ENCODE measurements around the gene MEDAG. TPM values are rescaled to one million over a fixed set of nuclear protein-coding genes. Genes with fewer than 3 reads are reported as not detected.

Gene MEDAG
- polyA plus RNA-seq (ENCODE audit: insufficient read length in 12 of 12) = 10 to 100 TPM in 7 of 12 donors, 1 to 10 TPM in 4, not detected in 1; 7.6 to 17.9 (median 10.7) TPM
- long read RNA-seq, donor 1 = 0 reads
- long read RNA-seq, donor 2, partial matches to known transcripts = 0 of 2 reads
- long read RNA-seq, donor 2, other reads (novel, unspliced or antisense) = 0 of 2 reads
- long read RNA-seq, donor 3, partial matches to known transcripts = 0 of 1 reads
- long read RNA-seq, donor 3, other reads (novel, unspliced or antisense) = 0 of 1 reads
- long read RNA-seq, donor 4, partial matches to known transcripts = 0 of 1 reads
- long read RNA-seq, donor 4, other reads (novel, unspliced or antisense) = 0 of 1 reads
- long read RNA-seq, donor 5 = 0 reads
- long read RNA-seq, donor 6, partial matches to known transcripts = 0 of 2 reads
- long read RNA-seq, donor 6, other reads (novel, unspliced or antisense) = 0 of 2 reads
- long read RNA-seq, donor 7, partial matches to known transcripts = 0 of 1 reads
- long read RNA-seq, donor 7, other reads (novel, unspliced or antisense) = 0 of 1 reads
- long read RNA-seq, donor 8, transcript MEDAG-201 (5 exons, 2,374 nt) = major isoform, 6 of 6 reads
- long read RNA-seq, donor 8, partial matches to known transcripts = 0 of 6 reads
- long read RNA-seq, donor 8, other reads (novel, unspliced or antisense) = 0 of 6 reads
- long read RNA-seq, donor 9, partial matches to known transcripts = 0 of 2 reads
- long read RNA-seq, donor 9, other reads (novel, unspliced or antisense) = 0 of 2 reads
- long read RNA-seq, donor 10, partial matches to known transcripts = 0 of 1 reads
- long read RNA-seq, donor 10, other reads (novel, unspliced or antisense) = 0 of 1 reads
- long read RNA-seq, donor 11, partial matches to known transcripts = 0 of 3 reads
- long read RNA-seq, donor 11, other reads (novel, unspliced or antisense) = 0 of 3 reads

- DNase-seq = peak; percentile 79
Observed at GRCh38 chr13:30905932-30906383, at the start of gene MEDAG. Gene MEDAG, plus strand, starts transcription at chr13:30906271. Its CDS starts 245 bp downstream, at chr13:30906516.

- no peak for DNase-seq
Observed at GRCh38 chr13:30857018-30857417, 49.1 kb upstream of the MEDAG start.

- no peak for DNase-seq
Observed at GRCh38 chr13:30857636-30858035, 48.4 kb upstream of the MEDAG start.

- no peak for DNase-seq
Observed at GRCh38 chr13:30859326-30859725, 46.7 kb upstream of the MEDAG start.

- no peak for DNase-seq
Observed at GRCh38 chr13:30861163-30861562, 44.9 kb upstream of the MEDAG start.

GRCh38 chr13:30861836-30862467 lies 44.1 kb upstream of the MEDAG start:
- DNase-seq = no peak

- no peak for DNase-seq
Observed at GRCh38 chr13:30862707-30863106, 43.4 kb upstream of the MEDAG start.

- no peak for DNase-seq
Observed at GRCh38 chr13:30863231-30863630, 42.8 kb upstream of the MEDAG start.

GRCh38 chr13:30863796-30864195 lies 42.3 kb upstream of the MEDAG start:
- no peak for DNase-seq

GRCh38 chr13:30864433-30865122 lies 41.5 kb upstream of the MEDAG start:
- peak; percentile 86 for DNase-seq

- peak; percentile 93 for DNase-seq
Observed at GRCh38 chr13:30865123-30866049, 40.7 kb upstream of the MEDAG start.

- no peak for DNase-seq
Observed at GRCh38 chr13:30866677-30867076, 39.4 kb upstream of the MEDAG start.

- DNase-seq = no peak
Observed at GRCh38 chr13:30867089-30867669, 38.9 kb upstream of the MEDAG start.

- no peak for DNase-seq
Observed at GRCh38 chr13:30868799-30869470, 37.1 kb upstream of the MEDAG start.

- no peak for DNase-seq
Observed at GRCh38 chr13:30869491-30869890, 36.6 kb upstream of the MEDAG start.

- DNase-seq = no peak
Observed at GRCh38 chr13:30870049-30870884, 35.8 kb upstream of the MEDAG start.

- no peak for DNase-seq
Observed at GRCh38 chr13:30870916-30871587, 35.0 kb upstream of the MEDAG start.
